Raji (cell line): Measurements from ENCODE around the gene GORAB.

Source experiments
- POLR2A ChIP-seq: IDR thresholded peaks from 2 replicates; pipeline ENCODE4 v1.6.1; 2011; ENCODE audit warnings: low read depth, low read length, control low read depth; ENCODE audit not compliant: insufficient read depth

The GORAB gene

GRCh38 chr1:170530972-170531757, 801 bp upstream of the GORAB start:
- no peak for TF ChIP-seq POLR2A

- TF ChIP-seq POLR2A, result no peak
Observed at GRCh38 chr1:170533298-170533697, 1.3 kb downstream of the GORAB start.

- TF ChIP-seq POLR2A, result no peak
Observed at GRCh38 chr1:170534626-170535147, 2.7 kb downstream of the GORAB start.

GRCh38 chr1:170535418-170535817, 3.5 kb downstream of the GORAB start:
- TF ChIP-seq POLR2A, result no peak

GRCh38 chr1:170536924-170537551, 5.1 kb downstream of the GORAB start:
- no peak for TF ChIP-seq POLR2A

- TF ChIP-seq POLR2A, result no peak
Observed at GRCh38 chr1:170537798-170538503, 6.0 kb downstream of the GORAB start.

- no peak for TF ChIP-seq POLR2A
Observed at GRCh38 chr1:170538687-170539086, 6.7 kb downstream of the GORAB start.

GRCh38 chr1:170539154-170539553, 7.2 kb downstream of the GORAB start:
- no peak for TF ChIP-seq POLR2A

GRCh38 chr1:170544624-170545023, 12.7 kb downstream of the GORAB start:
- TF ChIP-seq POLR2A, result no peak

- TF ChIP-seq POLR2A, result no peak
Observed at GRCh38 chr1:170545476-170545875, 13.5 kb downstream of the GORAB start.

- TF ChIP-seq POLR2A, result no peak
Observed at GRCh38 chr1:170547255-170547654, 15.3 kb downstream of the GORAB start.

- no peak for TF ChIP-seq POLR2A
Observed at GRCh38 chr1:170548497-170548896, 16.5 kb downstream of the GORAB start.

- TF ChIP-seq POLR2A, result no peak
Observed at GRCh38 chr1:170555370-170555769, 23.4 kb downstream of the GORAB start.

GRCh38 chr1:170556917-170557316, 25.0 kb downstream of the GORAB start:
- no peak for TF ChIP-seq POLR2A

GRCh38 chr1:170558731-170559130, 26.8 kb downstream of the GORAB start:
- no peak for TF ChIP-seq POLR2A

- TF ChIP-seq POLR2A, result no peak
Observed at GRCh38 chr1:170559166-170559565, 27.2 kb downstream of the GORAB start.

GRCh38 chr1:170560681-170561285, 28.8 kb downstream of the GORAB start:
- TF ChIP-seq POLR2A, result no peak
